ENCODE data around the gene PTPRH. TPM values are rescaled to one million over a fixed set of nuclear protein-coding genes. Genes with fewer than 3 reads are reported as not detected.
A peak's percentile ranks its signal among the peaks of the same experiment; 100 is the strongest.

PTPRH gene
- total and polyA plus RNA-seq, 9 of the 15 experiments (the other 6 are each of a cell fraction or from before 2014, with no cell fraction given): 0.87 to 34.3 (median 22.7) TPM

DNA sequence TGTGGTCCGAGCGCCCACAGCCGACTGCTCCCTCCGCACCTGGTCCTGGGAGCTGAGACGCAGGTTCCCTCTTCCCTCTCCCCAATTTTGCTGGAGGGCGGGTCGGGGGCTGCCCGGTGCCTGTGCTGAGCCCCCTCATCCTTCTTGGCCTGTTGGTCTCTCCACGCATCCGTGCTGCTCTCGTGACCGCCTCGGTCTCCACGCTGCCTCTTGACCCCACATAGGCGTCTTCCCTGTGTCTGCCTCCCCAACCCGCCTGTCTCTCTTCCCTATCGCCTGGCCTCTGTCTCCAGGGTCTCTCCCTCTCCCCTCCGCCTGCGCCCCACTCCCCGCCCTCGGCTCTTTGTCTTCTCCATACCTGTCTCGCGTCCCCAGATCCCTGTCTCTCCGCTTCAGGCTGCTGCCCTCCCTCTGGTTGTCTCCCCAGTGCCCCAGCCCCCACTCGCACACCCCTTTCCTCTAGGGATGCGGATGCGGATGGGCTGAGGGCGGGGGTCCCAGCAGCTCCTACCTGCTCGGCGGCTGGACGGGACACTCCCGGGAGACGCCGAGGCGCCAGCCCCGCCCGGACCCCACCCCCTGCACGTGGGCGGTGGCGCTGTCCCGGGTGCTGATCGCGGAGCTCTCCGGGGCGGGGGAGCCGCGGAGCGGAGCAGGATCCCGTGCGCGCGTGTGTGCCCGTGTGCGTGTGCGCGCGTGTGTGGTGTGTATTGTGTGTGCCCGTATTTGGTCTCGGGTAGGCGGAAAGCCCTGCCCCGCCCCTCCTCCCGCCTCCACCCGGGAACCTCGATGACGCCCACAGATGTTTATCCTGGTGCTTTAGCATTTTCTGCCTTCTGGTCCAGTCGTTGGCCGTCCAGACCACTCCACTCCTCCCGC lies 29.5 kb downstream of the PTPRH start, which contains the start of gene SYT5 (continued):
- TF ChIP-seq ZNF347 (CRISPR knock-in tag; IDR thresholded peaks at IDR 0.05; ENCODE audit: low read depth): no peak
- TF ChIP-seq CSDE1 (IDR thresholded peaks at IDR 0.05): no peak
- no peak for TF ChIP-seq MBD1 (CRISPR knock-in tag; IDR thresholded peaks at IDR 0.05)
- peak; percentile 87 for TF ChIP-seq SP1 (CRISPR knock-in tag; IDR thresholded peaks at IDR 0.05)
- no peak for TF ChIP-seq HDAC3 (IDR thresholded peaks at IDR 0.05; ENCODE audit: borderline replicate concordance, partially characterized antibody)
- TF ChIP-seq ZNF436 (CRISPR knock-in tag; IDR thresholded peaks at IDR 0.05): no peak
- 0 out of 2 replicates have a peak, but pooled peaks have one; percentile 34 for TF ChIP-seq STAG1 (CRISPR knock-in tag; IDR thresholded peaks at IDR 0.05; ENCODE audit: borderline replicate concordance)
- TF ChIP-seq ZNF143 (CRISPR knock-in tag; IDR thresholded peaks at IDR 0.05): no peak
- TF ChIP-seq, protein P1, sequence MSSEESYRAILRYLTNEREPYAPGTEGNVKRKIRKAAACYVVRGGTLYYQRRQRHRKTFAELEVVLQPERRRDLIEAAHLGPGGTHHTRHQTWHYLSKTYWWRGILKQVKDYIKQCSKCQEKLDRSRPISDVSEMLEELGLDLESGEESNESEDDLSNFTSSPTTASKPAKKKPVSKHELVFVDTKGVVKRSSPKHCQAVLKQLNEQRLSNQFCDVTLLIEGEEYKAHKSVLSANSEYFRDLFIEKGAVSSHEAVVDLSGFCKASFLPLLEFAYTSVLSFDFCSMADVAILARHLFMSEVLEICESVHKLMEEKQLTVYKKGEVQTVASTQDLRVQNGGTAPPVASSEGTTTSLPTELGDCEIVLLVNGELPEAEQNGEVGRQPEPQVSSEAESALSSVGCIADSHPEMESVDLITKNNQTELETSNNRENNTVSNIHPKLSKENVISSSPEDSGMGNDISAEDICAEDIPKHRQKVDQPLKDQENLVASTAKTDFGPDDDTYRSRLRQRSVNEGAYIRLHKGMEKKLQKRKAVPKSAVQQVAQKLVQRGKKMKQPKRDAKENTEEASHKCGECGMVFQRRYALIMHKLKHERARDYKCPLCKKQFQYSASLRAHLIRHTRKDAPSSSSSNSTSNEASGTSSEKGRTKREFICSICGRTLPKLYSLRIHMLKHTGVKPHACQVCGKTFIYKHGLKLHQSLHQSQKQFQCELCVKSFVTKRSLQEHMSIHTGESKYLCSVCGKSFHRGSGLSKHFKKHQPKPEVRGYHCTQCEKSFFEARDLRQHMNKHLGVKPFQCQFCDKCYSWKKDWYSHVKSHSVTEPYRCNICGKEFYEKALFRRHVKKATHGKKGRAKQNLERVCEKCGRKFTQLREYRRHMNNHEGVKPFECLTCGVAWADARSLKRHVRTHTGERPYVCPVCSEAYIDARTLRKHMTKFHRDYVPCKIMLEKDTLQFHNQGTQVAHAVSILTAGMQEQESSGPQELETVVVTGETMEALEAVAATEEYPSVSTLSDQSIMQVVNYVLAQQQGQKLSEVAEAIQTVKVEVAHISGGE (CRISPR knock-in tag; IDR thresholded peaks at IDR 0.05): no peak
- TF ChIP-seq SETDB1 (IDR thresholded peaks at IDR 0.05; ENCODE audit: low read length): no peak
- no peak for TF ChIP-seq PBX2 (CRISPR knock-in tag; IDR thresholded peaks at IDR 0.05; ENCODE audit: low read depth)
- TF ChIP-seq PBX2 (tag; conservative IDR thresholded peaks at IDR 0.05; ENCODE audit: low read depth): no peak
- TF ChIP-seq SIX5 (IDR thresholded peaks at IDR 0.05; ENCODE audit: borderline replicate concordance in 1 of 2, insufficient read depth in 1 of 2, low read depth in 1 of 2, low read length in 2 of 2): no peak
- TF ChIP-seq, protein P2, sequence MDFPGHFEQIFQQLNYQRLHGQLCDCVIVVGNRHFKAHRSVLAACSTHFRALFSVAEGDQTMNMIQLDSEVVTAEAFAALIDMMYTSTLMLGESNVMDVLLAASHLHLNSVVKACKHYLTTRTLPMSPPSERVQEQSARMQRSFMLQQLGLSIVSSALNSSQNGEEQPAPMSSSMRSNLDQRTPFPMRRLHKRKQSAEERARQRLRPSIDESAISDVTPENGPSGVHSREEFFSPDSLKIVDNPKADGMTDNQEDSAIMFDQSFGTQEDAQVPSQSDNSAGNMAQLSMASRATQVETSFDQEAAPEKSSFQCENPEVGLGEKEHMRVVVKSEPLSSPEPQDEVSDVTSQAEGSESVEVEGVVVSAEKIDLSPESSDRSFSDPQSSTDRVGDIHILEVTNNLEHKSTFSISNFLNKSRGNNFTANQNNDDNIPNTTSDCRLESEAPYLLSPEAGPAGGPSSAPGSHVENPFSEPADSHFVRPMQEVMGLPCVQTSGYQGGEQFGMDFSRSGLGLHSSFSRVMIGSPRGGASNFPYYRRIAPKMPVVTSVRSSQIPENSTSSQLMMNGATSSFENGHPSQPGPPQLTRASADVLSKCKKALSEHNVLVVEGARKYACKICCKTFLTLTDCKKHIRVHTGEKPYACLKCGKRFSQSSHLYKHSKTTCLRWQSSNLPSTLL (IDR thresholded peaks at IDR 0.05): no peak
- TF ChIP-seq NFXL1 (CRISPR knock-in tag; IDR thresholded peaks at IDR 0.05): no peak
- peak; percentile 35; the same call in 1 of the 2 replicates for TF ChIP-seq GABPB1 (CRISPR knock-in tag; IDR thresholded peaks at IDR 0.05)
- no peak for TF ChIP-seq GATAD2B (IDR thresholded peaks at IDR 0.05; ENCODE audit: borderline replicate concordance)

All from K562 (cell line).